Right lobe of liver (tissue), 4 donors: ENCODE measurements around the gene HCK.

ENCODE experiments used
- POLR2A ChIP-seq: fragments of 450-650 bp; IDR thresholded peaks from one replicate; pipeline ENCODE4 v1.6.1; 2017; ENCODE audit warnings: antibody characterized with exemption, mild to moderate bottlenecking
- TF ChIP-seq, protein P1 (sequence below), 4 donors: fragments of 200-600 bp in 3 of 4; fragments of 450-650 bp in 1 of 4; IDR thresholded peaks; one replicate each; pipeline versions ENCODE4 v1.5.1 to v1.8.0; 2016 to 2022; ENCODE audit warnings: antibody characterized with exemption in 4 of 4, mild to moderate bottlenecking in 2 of 4
- donor health status: DM: no; HTN: no; CAD: no.
- donor health status: DM: no; HTN: no; CAD: no.
- donor health status: DM: no; HTN: yes; CAD: no.

DNA sequence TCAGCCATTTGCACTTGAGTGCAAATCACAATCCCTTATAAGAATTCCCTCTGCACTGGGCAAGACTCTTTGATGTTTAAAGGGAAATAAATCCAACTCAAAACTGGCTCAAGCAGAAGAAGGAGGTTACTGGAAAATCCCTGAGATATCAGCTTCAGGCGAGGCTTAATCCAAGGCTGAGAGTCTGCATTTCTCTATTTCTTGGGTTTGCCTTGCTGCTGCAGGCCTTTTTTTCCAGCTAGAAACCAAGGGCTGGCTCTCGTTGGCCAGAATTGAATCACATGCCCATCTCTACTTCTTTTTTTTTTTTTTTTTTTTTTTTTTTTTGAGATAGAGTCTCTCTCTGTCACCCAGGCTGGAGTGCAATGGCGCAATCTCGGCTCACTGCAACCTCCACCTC is 11.7 kb downstream of the HCK start:
- TF ChIP-seq, protein P1, sequence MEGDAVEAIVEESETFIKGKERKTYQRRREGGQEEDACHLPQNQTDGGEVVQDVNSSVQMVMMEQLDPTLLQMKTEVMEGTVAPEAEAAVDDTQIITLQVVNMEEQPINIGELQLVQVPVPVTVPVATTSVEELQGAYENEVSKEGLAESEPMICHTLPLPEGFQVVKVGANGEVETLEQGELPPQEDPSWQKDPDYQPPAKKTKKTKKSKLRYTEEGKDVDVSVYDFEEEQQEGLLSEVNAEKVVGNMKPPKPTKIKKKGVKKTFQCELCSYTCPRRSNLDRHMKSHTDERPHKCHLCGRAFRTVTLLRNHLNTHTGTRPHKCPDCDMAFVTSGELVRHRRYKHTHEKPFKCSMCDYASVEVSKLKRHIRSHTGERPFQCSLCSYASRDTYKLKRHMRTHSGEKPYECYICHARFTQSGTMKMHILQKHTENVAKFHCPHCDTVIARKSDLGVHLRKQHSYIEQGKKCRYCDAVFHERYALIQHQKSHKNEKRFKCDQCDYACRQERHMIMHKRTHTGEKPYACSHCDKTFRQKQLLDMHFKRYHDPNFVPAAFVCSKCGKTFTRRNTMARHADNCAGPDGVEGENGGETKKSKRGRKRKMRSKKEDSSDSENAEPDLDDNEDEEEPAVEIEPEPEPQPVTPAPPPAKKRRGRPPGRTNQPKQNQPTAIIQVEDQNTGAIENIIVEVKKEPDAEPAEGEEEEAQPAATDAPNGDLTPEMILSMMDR (IDR thresholded peaks at IDR 0.05), result no peak
- no peak for TF ChIP-seq POLR2A
